Measurements from ENCODE around the gene GLO1.
A peak's percentile ranks its signal among the peaks of the same experiment; 100 is the strongest.
"Not testable (repeated sequence)": the region's sequence is repeated elsewhere in the genome, so short reads cannot be mapped to it uniquely, and the experiment has no call there.

Gene GLO1

GRCh38 chr6:38705924-38706323, 3.0 kb upstream of the GLO1 start:
- H3K4ac ChIP-seq (ENCODE audit: low read depth, low read length), result no peak overlapping the region
- H3K4me1 ChIP-seq (ENCODE audit: control insufficient read depth in 1 of 2, insufficient read depth in 2 of 2, low read length in 2 of 2), result no peaks in the 10 kb centered on the region
- no peak overlapping the region for H4K12ac ChIP-seq (ENCODE audit: low read depth, low read length)
- no peak overlapping the region for H3K18ac ChIP-seq (ENCODE audit: low read length)
- H2BK120ac ChIP-seq (ENCODE audit: insufficient read depth, low read length, poor library complexity), result no peak overlapping the region
- no peak overlapping the region for H3K4me2 ChIP-seq (ENCODE audit: low read length)
- H3K23ac ChIP-seq (ENCODE audit: low read length), result no peak overlapping the region
- no peak overlapping the region for H3K9ac ChIP-seq (ENCODE audit: low read length)
- H2AK5ac ChIP-seq (ENCODE audit: low read length), result no peak overlapping the region
- H3K4me3 ChIP-seq (ENCODE audit: low read depth, low read length), result no peak overlapping the region
- no peaks in the 10 kb centered on the region for H3K36me3 ChIP-seq (ENCODE audit: control insufficient read depth in 1 of 2, insufficient read depth in 2 of 2, low read length in 2 of 2)
- no peak overlapping the region for H4K91ac ChIP-seq (ENCODE audit: low read depth, low read length)
- H3K27ac ChIP-seq (ENCODE audit: low read depth, low read length), result no peak overlapping the region
- WGBS (ENCODE audit: extremely low coverage, insufficient coverage, insufficient read length), result no CpG with 5 or more reads among the region's 2 CpGs
- peaks cover 6% of the 10 kb centered on the region for H3K79me1 ChIP-seq (ENCODE audit: low read length)
- peaks cover 5% of the 10 kb centered on the region for H3K79me2 ChIP-seq (ENCODE audit: control insufficient read depth, insufficient read depth, low read length, poor library complexity)
- peaks cover 7% of the 10 kb centered on the region for H3K9me3 ChIP-seq (ENCODE audit: insufficient read depth, low read depth, low read length)
- no peak overlapping the region for H2BK5ac ChIP-seq (ENCODE audit: low read depth, low read length, poor library complexity)
- no peak overlapping the region for H3K14ac ChIP-seq (ENCODE audit: low read length)
- DNase-seq, result no peak
- H4K8ac ChIP-seq (ENCODE audit: low read depth, low read length), result no peak overlapping the region
- no peaks in the 10 kb centered on the region for H3K27me3 ChIP-seq (ENCODE audit: insufficient read depth, low read length)
- H2BK12ac ChIP-seq (ENCODE audit: low read length), result no peak overlapping the region
- no peak overlapping the region for H2AFZ ChIP-seq (ENCODE audit: insufficient read depth, low read length, poor library complexity)

- H3K23ac ChIP-seq (ENCODE audit: low read length), result no peak overlapping the region
- H2BK12ac ChIP-seq (ENCODE audit: low read length), result no peak overlapping the region
- no peak overlapping the region for H3K14ac ChIP-seq (ENCODE audit: low read length)
- no peaks in the 10 kb centered on the region for H3K27me3 ChIP-seq (ENCODE audit: insufficient read depth, low read length)
- no peak overlapping the region for H3K27ac ChIP-seq (ENCODE audit: low read depth, low read length)
- H3K79me1 ChIP-seq (ENCODE audit: low read length), result peaks cover 6% of the 10 kb centered on the region
- H3K9me3 ChIP-seq (ENCODE audit: insufficient read depth, low read depth, low read length), result no peaks in the 10 kb centered on the region
- H3K4me1 ChIP-seq (ENCODE audit: control insufficient read depth in 1 of 2, insufficient read depth in 2 of 2, low read length in 2 of 2), result no peaks in the 10 kb centered on the region
- no peak overlapping the region for H3K9ac ChIP-seq (ENCODE audit: low read length)
- H4K91ac ChIP-seq (ENCODE audit: low read depth, low read length), result no peak overlapping the region
- no peak overlapping the region for H2BK120ac ChIP-seq (ENCODE audit: insufficient read depth, low read length, poor library complexity)
- no peak overlapping the region for H2BK5ac ChIP-seq (ENCODE audit: low read depth, low read length, poor library complexity)
- DNase-seq, result no peak
- H2AK5ac ChIP-seq (ENCODE audit: low read length), result no peak overlapping the region
- no peak overlapping the region for H3K4me2 ChIP-seq (ENCODE audit: low read length)
- WGBS (ENCODE audit: extremely low coverage, insufficient coverage, insufficient read length), result no CpG with 5 or more reads among the region's 5 CpGs
- no peak overlapping the region for H4K8ac ChIP-seq (ENCODE audit: low read depth, low read length)
- H2AFZ ChIP-seq (ENCODE audit: insufficient read depth, low read length, poor library complexity), result no peak overlapping the region
- peaks cover 5% of the 10 kb centered on the region for H3K79me2 ChIP-seq (ENCODE audit: control insufficient read depth, insufficient read depth, low read length, poor library complexity)
- H3K4ac ChIP-seq (ENCODE audit: low read depth, low read length), result no peak overlapping the region
- no peak overlapping the region for H3K4me3 ChIP-seq (ENCODE audit: low read depth, low read length)
- peaks cover 0 to 1% of the 10 kb centered on the region in 2 experiments for H3K36me3 ChIP-seq (ENCODE audit: control insufficient read depth in 1 of 2, insufficient read depth in 2 of 2, low read length in 2 of 2)
- no peak overlapping the region for H3K18ac ChIP-seq (ENCODE audit: low read length)
- no peak overlapping the region for H4K12ac ChIP-seq (ENCODE audit: low read depth, low read length)
Observed at GRCh38 chr6:38703949-38704590, 1.1 kb upstream of the GLO1 start.

- no peak overlapping the region for H2AK5ac ChIP-seq (ENCODE audit: low read length)
- H3K18ac ChIP-seq (ENCODE audit: low read length), result no peak overlapping the region
- peaks cover 0 to 1% of the 10 kb centered on the region in 2 experiments for H3K36me3 ChIP-seq (ENCODE audit: control insufficient read depth in 1 of 2, insufficient read depth in 2 of 2, low read length in 2 of 2)
- no peak overlapping the region for H3K4me3 ChIP-seq (ENCODE audit: low read depth, low read length)
- no peak overlapping the region for H4K91ac ChIP-seq (ENCODE audit: low read depth, low read length)
- H3K4ac ChIP-seq (ENCODE audit: low read depth, low read length), result no peak overlapping the region
- no CpG with 5 or more reads among the region's 3 CpGs for WGBS (ENCODE audit: extremely low coverage, insufficient coverage, insufficient read length)
- H3K79me1 ChIP-seq (ENCODE audit: low read length), result peaks cover 6% of the 10 kb centered on the region
- H2BK12ac ChIP-seq (ENCODE audit: low read length), result no peak overlapping the region
- no peak overlapping the region for H3K27ac ChIP-seq (ENCODE audit: low read depth, low read length)
- H3K27me3 ChIP-seq (ENCODE audit: insufficient read depth, low read length), result no peaks in the 10 kb centered on the region
- H2BK5ac ChIP-seq (ENCODE audit: low read depth, low read length, poor library complexity), result no peak overlapping the region
- H3K23ac ChIP-seq (ENCODE audit: low read length), result no peak overlapping the region
- H2AFZ ChIP-seq (ENCODE audit: insufficient read depth, low read length, poor library complexity), result no peak overlapping the region
- H3K9ac ChIP-seq (ENCODE audit: low read length), result no peak overlapping the region
- DNase-seq, result peak in 1 of 2 donors; percentile 70
- H4K8ac ChIP-seq (ENCODE audit: low read depth, low read length), result no peak overlapping the region
- peaks cover 5% of the 10 kb centered on the region for H3K79me2 ChIP-seq (ENCODE audit: control insufficient read depth, insufficient read depth, low read length, poor library complexity)
- H3K14ac ChIP-seq (ENCODE audit: low read length), result no peak overlapping the region
- H4K12ac ChIP-seq (ENCODE audit: low read depth, low read length), result no peak overlapping the region
- no peaks in the 10 kb centered on the region for H3K9me3 ChIP-seq (ENCODE audit: insufficient read depth, low read depth, low read length)
- H3K4me1 ChIP-seq (ENCODE audit: control insufficient read depth in 1 of 2, insufficient read depth in 2 of 2, low read length in 2 of 2), result no peaks in the 10 kb centered on the region
- no peak overlapping the region for H3K4me2 ChIP-seq (ENCODE audit: low read length)
- H2BK120ac ChIP-seq (ENCODE audit: insufficient read depth, low read length, poor library complexity), result no peak overlapping the region
Observed at GRCh38 chr6:38701551-38701950, 1.4 kb downstream of the GLO1 start.

- not testable (repeated sequence) for H3K23ac ChIP-seq (ENCODE audit: low read length); H3K36me3 ChIP-seq (ENCODE audit: control insufficient read depth in 1 of 2, insufficient read depth in 2 of 2, low read length in 2 of 2); H2AK5ac ChIP-seq (ENCODE audit: low read length); H2AFZ ChIP-seq (ENCODE audit: insufficient read depth, low read length, poor library complexity); H3K4me3 ChIP-seq (ENCODE audit: low read depth, low read length); H3K4me2 ChIP-seq (ENCODE audit: low read length); H4K8ac ChIP-seq (ENCODE audit: low read depth, low read length); H3K4me1 ChIP-seq (ENCODE audit: control insufficient read depth in 1 of 2, insufficient read depth in 2 of 2, low read length in 2 of 2); H3K9ac ChIP-seq (ENCODE audit: low read length); H2BK12ac ChIP-seq (ENCODE audit: low read length); H3K9me3 ChIP-seq (ENCODE audit: insufficient read depth, low read depth, low read length); H3K18ac ChIP-seq (ENCODE audit: low read length); H3K27ac ChIP-seq (ENCODE audit: low read depth, low read length); DNase-seq; H4K91ac ChIP-seq (ENCODE audit: low read depth, low read length); H3K79me1 ChIP-seq (ENCODE audit: low read length); H4K12ac ChIP-seq (ENCODE audit: low read depth, low read length); H3K14ac ChIP-seq (ENCODE audit: low read length); H3K27me3 ChIP-seq (ENCODE audit: insufficient read depth, low read length); H3K4ac ChIP-seq (ENCODE audit: low read depth, low read length); H2BK120ac ChIP-seq (ENCODE audit: insufficient read depth, low read length, poor library complexity); H3K79me2 ChIP-seq (ENCODE audit: control insufficient read depth, insufficient read depth, low read length, poor library complexity); H2BK5ac ChIP-seq (ENCODE audit: low read depth, low read length, poor library complexity)
- no CpG with 5 or more reads among the region's 3 CpGs for WGBS (ENCODE audit: extremely low coverage, insufficient coverage, insufficient read length)
Observed at GRCh38 chr6:38699702-38700101, 3.2 kb downstream of the GLO1 start.

All from trophoblast cell (in vitro differentiated cells and primary cell).